Astrocyte of the spinal cord (primary cell): ENCODE data around the gene ACTBL2.

Experiments used
- DNase-seq: peaks from one replicate; pipeline ENCODE4 v3.0.0; 2011; ENCODE audit warnings: low read depth, low spot score
- H3K4me3 ChIP-seq: 2 replicates; pipeline ENCODE4 v1.5.1; 2011; ENCODE audit warnings: low read depth, mild to moderate bottlenecking, low read length, moderate library complexity
- CTCF ChIP-seq: IDR thresholded peaks from 2 replicates; pipeline ENCODE4 v1.5.1; 2012; ENCODE audit warnings: low read depth, mild to moderate bottlenecking, low read length, inconsistent platforms
- in situ Hi-C: cut with HindIII; loops from 2 replicates; pipeline ENCODE4 v1.10.0; 2017; ENCODE audit warnings: low sequenced_read_pairs

The ACTBL2 gene

DNA sequence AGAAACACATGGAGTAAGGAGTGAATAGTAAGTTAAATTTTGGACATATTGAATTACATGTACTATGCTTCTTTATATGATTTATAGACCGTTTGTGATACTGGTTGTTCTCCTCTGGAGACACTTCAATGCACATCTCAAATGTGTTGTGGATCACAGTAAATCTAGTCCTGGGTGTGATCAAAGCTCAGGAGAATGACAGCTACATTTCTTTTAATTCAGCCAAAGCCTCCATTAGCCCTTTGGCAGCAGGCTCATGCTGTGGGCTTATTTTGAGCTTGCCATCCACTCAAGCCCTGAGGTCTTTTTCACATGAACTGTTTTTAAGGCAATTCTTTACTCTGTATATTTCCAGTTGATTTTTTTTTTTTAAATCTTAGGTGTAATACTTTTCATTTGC, 34.6 kb upstream of the ACTBL2 start:
- no peak overlapping the region for H3K4me3 ChIP-seq
- in situ Hi-C loops = no loop called here
- TF ChIP-seq CTCF = no peak
- no peak for DNase-seq

DNA sequence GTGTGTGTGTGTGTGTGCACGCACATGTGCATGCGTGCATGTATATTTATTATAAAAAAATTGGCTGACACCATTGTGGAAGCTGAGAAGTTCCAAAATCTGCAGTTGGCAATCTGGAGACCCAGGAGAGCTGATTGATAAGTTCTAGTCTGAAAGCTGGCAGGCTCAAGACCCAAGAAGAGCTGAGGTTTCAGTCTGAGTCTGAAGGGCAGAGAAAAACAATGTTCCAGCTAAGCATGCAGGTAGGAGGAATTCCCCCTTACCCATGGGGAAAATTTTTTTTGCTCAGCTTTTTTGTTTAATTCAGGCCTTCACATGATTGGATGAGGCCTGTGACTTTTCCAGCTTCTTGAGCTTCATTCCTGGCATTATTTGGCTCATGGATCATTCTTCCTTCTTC, 31.2 kb upstream of the ACTBL2 start:
- in situ Hi-C loops = no loop called here
- DNase-seq = no peak
- no peak overlapping the region for H3K4me3 ChIP-seq
- TF ChIP-seq CTCF = no peak

DNA sequence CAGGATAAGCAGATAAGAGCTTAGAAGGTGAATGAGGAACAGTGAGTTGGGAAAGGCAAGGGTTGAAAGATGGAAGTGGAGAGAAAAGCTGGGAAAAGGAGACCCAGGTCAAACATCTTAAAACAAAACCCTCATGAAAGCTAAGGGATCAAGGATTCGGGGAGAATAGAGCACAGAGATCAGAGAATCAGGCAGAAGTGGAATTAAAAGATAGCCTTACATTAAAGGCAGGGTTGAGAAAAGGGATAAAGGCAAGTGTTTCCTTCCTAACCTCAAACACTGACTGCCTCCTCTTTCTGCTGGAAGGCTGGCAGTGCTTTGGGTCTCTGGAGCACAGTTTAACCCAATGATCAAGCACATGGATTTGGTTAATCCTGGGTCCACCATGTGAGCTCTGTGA, 28.7 kb upstream of the ACTBL2 start:
- no peak for DNase-seq
- no peak overlapping the region for H3K4me3 ChIP-seq
- no peak for TF ChIP-seq CTCF
- in situ Hi-C loops = no loop called here

DNA sequence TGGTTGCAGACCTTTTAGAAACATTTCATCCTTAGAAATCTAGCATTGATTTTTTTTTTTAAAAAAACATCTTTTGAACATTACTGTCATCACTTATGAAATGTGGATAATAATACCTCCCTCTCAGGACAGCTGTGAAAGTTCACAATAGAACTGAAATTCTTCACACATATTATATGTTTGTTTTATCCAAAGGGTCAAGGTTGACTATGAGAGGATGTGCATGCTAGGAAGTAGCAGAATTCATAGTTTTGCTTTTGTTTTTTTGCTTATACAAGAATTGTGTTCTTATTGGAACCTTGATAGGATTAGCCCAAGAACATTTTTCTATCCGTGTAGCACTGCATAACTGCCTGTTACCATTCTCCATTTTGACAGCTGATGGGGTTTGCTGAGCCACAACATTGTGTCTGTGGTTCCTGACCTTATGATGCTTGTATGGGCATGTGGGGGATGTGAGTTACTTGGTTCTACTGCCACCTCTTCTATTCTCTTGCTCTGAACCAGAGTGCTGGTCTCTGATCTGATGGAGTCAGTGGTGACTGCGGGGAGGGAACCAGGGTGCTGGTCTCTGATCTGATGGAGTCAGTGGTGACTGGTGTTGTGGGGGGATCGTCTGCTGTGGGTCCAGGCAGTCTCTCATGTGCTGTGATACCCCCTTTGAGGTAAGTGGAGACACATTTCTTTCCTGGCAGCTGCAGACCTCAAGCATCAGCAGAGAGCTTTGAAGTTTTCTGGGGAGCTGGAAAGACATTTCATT, 27.1 kb upstream of the ACTBL2 start:
- in situ Hi-C loops = no loop called here

GRCh38 chr5:57508211-57508610, 25.6 kb upstream of the ACTBL2 start:
- no peak overlapping the region for H3K4me3 ChIP-seq
- no peak for TF ChIP-seq CTCF
- in situ Hi-C loops = no loop called here
- DNase-seq = no peak

More for the DNA sequence above, 27.1 kb upstream of the ACTBL2 start:
- no peak for TF ChIP-seq CTCF
- DNase-seq = no peak
- H3K4me3 ChIP-seq = no peak overlapping the region

DNA sequence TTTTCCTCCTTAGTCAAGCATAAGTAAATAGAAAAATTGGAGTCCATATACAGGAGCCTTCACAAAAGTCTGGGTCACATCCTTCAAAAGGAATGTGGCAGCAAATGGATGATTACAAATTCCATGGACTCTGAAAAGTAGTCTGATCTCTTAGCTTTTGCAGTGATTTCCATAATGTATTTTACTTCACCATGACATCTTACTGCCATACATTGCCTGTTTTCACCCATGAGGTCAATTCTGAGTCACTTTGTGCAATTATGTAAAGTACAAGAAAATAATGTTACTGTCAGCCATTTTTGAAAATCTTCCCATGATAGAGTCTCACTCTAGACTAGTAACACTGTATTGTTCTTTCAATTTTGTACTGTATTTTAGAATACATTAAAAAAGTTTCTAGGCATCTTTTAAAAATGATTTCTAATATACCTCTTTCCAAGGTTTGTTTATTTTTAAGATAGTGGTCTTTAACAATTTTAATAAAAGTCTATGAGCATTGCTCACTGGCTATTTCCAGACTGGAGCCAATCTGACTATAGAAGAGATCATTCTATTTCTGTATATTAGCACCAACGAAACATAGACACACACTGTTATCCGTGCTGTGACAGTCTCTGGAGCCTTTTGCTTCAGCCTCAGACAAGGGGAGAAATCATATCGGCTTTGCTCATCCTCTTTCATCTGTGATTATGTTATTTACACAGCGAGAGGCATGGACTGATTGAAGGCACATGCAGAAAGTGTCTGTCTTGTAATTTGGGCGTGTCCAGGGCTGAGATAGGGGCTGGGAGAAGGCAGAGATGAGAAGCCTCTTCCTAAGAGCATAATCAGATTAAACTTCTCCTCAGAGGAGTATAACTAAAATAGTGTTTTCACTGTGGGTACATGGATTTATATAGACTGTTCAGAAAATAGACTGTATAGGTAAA, 22.9 kb upstream of the ACTBL2 start:
- no peak for DNase-seq
- H3K4me3 ChIP-seq = no peak overlapping the region
- no peak for TF ChIP-seq CTCF
- in situ Hi-C loops = no loop called here
